Measurements from ENCODE around the gene JAKMIP2.

DNA sequence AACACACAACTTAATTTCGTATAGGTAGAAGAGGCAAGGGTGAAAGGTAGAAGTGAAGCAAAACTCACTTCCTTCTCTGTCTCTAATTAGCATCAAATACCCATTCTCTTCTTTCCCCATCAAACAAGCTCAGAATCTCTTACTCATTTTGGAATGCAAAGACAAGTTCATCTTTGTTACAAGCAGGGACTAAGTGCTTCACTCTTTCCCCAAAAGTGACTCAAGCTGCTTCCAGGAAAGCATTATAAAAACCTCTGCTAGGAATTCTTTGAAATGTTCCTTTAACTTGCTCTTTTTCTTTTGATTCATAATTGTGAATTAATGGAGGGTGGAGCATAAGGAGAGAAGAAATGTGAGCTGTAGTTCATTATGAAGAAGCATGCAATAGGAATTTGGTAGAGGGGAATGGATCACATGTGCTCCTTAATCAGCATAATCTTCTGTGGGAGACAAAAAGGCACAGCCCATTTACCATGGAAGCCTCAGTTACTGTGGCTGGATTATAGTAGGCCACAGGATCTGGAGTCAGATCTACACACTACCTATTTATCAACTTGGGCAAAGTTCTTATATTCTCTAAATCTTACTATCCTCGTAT is 163.1 kb downstream of the JAKMIP2 start:
- TF ChIP-seq EZH2 (IDR thresholded peaks at IDR 0.05; ENCODE audit: low read depth): no peak
- TF ChIP-seq, protein P1, sequence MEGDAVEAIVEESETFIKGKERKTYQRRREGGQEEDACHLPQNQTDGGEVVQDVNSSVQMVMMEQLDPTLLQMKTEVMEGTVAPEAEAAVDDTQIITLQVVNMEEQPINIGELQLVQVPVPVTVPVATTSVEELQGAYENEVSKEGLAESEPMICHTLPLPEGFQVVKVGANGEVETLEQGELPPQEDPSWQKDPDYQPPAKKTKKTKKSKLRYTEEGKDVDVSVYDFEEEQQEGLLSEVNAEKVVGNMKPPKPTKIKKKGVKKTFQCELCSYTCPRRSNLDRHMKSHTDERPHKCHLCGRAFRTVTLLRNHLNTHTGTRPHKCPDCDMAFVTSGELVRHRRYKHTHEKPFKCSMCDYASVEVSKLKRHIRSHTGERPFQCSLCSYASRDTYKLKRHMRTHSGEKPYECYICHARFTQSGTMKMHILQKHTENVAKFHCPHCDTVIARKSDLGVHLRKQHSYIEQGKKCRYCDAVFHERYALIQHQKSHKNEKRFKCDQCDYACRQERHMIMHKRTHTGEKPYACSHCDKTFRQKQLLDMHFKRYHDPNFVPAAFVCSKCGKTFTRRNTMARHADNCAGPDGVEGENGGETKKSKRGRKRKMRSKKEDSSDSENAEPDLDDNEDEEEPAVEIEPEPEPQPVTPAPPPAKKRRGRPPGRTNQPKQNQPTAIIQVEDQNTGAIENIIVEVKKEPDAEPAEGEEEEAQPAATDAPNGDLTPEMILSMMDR (conservative IDR thresholded peaks at IDR 0.05): no peak
